ENCODE measurements around the gene SLCO1B1.
"Not testable (repeated sequence)": the region's sequence is repeated elsewhere in the genome, so short reads cannot be mapped to it uniquely, and the experiment has no call there.

Gene SLCO1B1, protein sequence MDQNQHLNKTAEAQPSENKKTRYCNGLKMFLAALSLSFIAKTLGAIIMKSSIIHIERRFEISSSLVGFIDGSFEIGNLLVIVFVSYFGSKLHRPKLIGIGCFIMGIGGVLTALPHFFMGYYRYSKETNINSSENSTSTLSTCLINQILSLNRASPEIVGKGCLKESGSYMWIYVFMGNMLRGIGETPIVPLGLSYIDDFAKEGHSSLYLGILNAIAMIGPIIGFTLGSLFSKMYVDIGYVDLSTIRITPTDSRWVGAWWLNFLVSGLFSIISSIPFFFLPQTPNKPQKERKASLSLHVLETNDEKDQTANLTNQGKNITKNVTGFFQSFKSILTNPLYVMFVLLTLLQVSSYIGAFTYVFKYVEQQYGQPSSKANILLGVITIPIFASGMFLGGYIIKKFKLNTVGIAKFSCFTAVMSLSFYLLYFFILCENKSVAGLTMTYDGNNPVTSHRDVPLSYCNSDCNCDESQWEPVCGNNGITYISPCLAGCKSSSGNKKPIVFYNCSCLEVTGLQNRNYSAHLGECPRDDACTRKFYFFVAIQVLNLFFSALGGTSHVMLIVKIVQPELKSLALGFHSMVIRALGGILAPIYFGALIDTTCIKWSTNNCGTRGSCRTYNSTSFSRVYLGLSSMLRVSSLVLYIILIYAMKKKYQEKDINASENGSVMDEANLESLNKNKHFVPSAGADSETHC
- long read RNA-seq, donor 1, result 0 reads
- long read RNA-seq, donor 2, result 0 reads
- long read RNA-seq, donor 3, result 0 reads
- long read RNA-seq, donor 4, result 0 reads
- long read RNA-seq, donor 5, result 0 reads
- long read RNA-seq, donor 6, result 0 reads
- long read RNA-seq, donor 7, result 0 reads
- long read RNA-seq, donor 8, result 0 reads

DNA sequence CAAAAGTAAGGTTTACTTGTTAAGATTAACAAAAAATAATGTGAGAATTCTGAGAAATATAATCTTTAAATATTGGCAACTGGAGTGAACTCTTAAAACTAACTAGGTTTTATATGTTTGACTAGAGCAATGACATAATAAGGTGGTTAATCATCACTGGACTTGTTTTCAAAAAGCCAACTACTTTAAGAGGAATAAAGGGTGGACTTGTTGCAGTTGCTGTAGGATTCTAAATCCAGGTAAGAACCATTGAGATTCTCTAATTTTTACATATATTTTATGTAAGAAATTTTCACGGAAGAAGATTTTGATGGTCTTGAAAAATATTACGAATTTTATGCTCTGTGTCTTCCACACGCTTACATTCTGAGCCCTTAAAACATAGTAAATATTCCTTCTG, at the start of gene SLCO1B1:
Gene SLCO1B1 (plus strand): TSS at position 197 of the 400 bp plus-strand sequence. CDS start 10,381 bp downstream, outside the sequence.
- DNase-seq, result no peak

DNA sequence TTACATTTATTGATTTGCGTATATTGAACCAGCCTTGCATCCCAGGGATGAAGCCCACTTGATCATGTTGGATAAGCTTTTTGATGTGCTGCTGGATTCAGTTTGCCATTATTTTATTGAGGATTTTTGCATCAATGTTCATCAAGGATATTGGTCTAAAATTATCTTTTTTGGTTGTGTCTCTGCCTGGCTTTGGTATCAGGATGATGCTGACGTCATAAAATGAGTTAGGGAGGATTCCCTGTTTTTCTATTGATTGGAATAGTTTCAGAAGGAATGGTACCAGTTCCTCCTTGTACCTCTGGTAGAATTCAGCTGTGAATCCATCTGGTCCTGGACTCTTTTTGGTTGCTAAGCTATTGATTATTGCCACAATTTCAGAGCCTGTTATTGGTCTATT, 46.2 kb upstream of the SLCO1B1 start:
- DNase-seq, result not testable (repeated sequence)

DNA sequence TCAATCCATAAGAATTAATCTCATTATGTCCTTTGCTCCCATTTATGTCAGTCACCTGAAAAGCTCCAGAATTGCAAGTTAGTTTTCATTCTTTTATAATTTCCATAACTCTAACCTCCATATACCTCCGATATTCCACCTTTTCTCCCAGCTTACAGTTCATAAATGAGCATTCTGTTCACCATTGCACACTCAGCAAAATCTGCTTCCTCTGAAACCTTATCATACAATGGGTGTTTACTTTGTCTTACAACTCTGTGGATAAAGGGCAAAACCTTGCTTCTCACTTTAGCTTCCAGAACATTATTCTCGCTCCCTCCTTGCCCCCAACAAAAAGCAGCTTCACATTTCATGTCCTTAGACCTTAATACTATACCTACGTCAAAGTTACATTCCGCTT, 19.3 kb upstream of the SLCO1B1 start:
- DNase-seq, result no peak

DNA sequence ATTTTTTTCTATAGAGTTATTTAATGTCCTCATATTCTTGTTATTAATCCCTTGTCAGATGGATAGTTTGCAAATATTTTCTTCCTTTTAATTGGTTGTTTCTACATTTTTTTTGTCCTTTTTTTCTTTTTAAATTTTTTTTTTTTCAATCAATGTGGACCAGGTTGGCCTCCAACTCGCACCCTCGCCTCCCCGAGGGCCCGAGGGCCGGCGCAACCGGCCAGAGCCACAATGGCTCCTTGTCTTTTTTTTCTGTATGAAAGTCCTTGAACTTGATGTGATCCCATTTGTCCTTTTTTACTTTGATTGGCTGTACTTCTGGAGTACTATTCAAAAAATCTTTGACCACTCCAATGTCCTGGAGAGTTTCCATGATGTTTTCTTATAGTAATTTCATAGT, 17.7 kb upstream of the SLCO1B1 start:
- no peak for DNase-seq

DNA sequence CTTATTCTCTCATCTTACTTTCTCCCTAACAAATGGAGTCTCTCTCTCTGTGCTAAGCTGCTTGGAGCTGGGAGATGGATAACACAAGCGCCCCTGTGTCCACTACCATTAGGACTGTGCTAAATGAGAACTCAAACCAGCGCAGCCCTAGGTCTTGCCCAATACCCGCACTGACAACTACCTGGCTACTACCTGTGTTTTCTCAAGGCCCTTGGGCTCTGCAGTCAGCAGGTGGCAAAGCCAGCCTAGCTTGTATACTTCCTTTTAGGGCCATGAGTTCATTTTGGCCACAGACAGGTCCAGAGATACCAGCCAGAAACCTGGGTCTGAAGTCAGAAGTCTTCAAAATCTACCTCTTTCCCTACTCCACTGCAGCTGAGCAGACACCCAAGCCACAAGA, 13.0 kb upstream of the SLCO1B1 start:
- DNase-seq, result no peak

DNA sequence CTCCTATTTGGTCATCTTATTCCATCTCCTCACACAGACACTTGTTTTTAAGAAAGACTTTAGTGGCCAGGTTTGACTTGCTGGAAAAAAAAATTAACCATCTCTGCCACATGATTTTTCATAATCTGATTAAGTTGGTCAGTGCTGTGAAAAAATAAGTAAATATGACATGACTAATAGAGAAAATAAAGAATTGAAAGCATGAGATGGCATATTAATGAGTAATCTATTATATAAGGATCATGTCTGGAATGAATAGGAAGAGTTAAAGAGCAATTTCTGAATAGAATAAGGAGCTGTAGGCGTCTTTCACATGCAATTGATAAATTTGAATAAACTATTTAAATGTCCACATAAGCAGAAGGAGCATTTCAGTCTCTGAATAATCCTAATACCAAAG, 12.2 kb upstream of the SLCO1B1 start:
- DNase-seq, result no peak

DNA sequence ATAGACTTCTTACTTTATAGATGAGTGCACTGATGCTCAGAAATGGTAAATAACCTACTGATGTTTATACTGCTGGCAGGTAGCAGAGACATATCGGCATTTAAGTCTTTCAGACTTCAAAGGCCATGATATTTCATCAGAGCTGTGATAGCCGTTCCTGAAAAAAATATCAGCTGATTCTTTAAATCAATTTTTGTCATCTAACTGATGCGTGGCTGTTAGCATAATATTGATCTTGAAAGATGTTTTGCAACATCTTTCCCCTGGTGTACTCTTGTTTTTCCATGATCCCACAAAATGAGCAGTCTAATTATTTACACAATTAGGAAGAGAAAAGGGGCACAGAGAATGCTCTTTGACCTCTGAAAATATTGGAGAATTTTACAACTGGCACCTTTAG, 1.6 kb upstream of the SLCO1B1 start:
- DNase-seq, result no peak

DNA sequence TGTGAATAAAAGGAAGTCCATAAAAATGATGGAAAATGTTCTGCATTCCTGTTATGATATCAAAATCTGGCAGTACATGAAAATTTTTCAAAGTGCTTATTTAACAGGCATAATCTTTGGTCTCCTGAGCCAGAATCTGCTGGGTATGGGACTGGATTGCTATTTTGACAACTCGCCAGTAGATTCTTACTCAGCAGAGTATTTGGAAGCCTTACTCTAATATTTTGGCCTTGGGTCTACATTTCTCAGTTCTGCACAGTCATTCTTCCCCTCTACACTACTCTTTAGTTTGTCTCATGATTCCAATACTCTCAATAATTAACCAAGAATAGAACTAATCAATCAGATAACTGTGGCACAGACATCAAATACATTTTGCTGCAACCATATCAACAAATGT, 1.1 kb upstream of the SLCO1B1 start:
- DNase-seq, result no peak

DNA sequence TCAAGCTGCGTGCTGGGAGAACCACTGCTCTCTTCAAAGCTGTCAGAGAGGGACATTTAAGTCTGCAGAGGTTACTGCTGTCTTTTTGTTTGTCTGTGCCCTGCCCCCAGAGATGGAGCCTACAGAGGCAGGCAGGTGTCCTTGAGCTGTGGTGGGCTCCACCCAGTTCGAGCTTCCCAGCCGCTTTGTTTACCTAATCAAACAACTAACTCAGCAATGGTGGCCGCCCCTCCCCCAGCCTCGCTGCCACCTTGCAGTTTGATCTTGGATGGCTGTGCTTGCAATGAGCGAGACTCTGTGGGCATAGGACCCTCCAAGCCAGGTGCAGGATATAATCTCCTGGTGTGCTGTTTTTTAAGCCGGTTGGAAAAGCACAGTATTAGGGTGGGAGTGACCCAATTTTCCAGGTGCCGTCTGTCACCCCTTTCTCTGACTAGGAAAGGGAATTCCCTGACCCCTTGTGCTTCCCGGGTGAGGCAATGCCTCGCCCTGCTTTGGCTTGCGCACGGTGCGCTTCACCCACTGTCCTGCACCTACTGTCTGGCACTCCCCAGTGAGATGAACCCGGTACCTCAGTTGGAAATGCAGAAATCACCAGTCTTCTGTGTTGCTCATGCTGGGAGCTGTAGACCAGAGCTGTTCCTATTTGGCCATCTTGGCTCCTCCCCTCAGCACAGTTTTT, 6.5 kb downstream of the SLCO1B1 start:
- DNase-seq, result not testable (repeated sequence)

DNA sequence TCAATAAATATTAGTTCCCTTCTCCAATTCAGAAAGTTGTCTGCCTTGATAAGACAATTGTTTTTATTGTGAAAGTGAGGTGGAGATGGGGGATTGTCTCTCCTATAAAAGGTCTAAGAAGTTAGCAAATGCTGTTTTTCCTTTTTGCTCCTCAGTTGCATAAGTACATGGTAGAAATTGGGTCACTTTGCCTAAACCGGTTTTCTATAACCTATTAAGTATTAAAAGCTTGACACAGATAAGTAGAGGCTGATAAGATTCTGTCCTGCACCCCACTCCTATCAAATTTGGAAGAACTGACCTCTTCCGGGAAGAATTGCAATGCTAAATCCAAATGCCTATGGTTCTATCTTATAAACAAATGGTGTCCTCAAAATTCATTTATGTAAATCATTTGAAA, 7.0 kb downstream of the SLCO1B1 start:
- no peak for DNase-seq

DNA sequence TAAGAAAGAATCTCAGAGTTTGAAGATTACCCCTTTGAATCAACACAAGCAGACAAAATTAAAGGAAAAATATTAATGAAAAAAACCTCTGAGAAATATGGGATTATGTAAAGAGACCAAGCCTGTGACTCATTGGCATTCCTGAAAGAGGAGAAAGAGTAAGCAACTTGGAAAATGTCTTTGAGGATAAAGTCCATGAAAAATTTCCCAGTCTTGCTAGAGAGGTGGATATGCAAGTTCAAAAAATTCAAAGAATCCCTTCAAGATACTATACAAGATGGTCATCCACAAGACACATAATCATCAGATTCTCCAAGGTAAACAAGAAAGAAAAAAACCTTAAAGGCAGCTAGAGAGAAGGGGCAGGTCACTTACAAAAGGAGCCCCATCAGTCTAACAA, 13.3 kb downstream of the SLCO1B1 start:
- no peak for DNase-seq

DNA sequence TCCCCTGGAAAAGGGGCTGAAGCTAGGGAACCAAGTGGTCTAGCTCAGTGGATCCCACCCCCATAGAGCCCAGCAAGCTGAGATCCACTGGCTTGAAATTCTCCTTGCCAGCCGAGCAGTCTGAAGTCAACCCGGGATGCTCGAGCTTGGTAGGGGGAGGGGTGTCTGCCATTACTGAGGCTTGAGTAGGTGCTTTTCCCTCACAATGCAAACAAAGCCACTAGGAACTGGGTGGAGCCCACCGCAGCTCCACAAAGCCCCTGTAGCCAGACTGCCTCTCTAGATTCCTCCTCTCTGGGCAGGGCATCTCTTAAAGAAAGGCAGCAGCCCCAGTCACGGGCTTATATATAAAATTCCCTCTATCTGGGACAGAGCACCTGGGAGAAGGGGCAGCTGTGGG, 18.9 kb downstream of the SLCO1B1 start:
- DNase-seq, result not testable (repeated sequence)

DNA sequence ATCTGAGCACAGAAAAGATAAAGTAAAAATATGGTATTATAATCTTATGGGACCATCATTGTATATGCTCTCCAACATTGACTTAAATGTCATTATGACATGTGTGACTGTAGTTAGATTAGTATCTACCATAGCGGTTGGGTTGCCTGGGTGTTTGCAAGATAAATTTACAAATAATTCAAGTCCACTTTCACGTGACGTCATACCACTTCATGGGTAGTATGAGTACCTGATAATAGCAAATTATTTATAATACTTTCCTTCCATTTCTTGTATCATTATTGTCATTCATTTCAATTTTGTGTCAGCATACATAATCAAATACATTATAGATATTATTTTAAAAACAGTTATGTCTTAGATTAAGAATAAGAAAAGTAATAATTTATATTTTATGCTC, 20.2 kb downstream of the SLCO1B1 start:
- no peak for DNase-seq

DNA sequence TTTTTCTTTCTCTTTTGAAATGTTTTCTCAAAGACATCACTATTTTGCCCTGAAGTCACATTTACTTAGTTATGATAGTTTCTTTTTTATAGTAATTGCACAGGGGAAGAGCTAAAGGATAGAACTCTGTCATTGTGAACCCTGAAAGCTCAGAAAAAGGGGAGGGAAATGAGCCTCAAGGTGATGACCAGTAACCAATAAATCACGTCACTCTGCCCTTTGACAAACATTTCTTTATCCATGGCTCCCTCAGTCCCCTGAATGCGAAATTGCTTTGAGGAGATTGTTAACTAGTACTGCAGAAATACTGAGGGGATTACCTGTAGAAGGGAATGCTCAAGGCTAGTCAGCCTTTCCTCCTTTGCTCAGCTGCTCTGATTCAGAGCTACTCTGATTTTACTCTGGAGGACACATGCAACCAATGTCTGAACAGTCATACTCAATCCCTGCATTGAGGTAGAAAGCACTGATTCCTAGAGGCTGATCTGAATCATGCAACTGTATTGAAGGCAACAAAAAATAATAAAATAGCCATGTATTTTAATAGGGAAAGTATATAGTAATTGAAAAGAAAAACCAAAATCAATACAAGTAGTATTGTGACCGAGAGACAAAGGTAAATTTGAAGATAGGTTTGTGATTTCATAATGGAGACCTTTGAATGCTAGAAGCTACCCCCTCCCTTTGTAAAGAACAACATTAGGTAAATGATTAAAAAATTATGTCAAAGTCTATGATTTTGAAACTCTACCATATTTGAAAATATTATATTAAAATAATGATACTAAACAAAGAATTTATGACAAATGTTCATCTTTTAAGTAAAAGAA, 24.7 kb downstream of the SLCO1B1 start:
- DNase-seq, result no peak

DNA sequence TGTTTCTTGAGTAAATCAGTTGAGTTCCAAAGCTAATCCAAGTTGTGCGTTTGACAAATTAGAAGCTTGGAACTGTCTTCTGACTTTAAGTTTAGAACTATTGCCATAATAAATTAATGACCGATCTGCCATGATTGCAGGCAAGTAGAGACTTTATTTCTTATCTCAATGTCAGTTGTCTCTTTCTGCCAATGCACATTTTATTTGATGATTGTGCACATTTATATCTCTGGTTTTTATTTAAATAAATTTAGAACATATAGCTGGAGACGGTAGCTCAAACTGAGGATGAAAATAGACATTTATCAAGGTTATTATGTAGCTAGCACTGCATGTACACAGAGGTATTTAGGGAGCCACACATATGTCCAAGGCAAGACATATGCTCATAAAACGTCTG, 34.1 kb downstream of the SLCO1B1 start:
- DNase-seq, result no peak

DNA sequence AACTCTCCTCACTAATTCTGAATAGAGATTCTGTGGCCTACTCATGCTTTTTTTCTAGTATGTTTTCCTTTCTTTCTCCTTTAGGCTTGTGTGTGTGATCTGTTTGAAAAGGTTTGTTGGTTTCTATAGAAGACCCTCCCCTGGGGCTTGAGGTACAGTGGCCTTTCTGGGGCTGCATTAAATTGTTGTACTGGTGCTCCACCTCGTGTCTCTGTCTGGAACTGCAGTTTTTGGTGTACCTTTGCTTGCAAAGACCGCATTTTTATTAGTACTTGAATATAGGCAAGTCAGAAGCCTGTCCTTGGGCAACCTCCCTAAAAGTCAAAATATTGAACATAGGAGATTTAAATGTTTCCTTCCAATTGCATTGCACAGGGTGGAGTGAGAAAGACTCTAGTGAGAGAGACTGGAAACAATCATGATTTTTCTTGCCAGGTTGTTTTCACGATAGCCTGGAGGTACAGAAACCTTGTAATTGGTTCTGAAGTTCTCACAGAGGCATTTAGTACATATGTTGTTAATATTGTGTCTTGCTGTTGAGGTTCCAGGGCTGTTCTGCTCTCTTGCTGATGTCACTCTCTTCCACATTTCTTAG, 39.0 kb downstream of the SLCO1B1 start:
- peak; percentile 6 for DNase-seq

DNA sequence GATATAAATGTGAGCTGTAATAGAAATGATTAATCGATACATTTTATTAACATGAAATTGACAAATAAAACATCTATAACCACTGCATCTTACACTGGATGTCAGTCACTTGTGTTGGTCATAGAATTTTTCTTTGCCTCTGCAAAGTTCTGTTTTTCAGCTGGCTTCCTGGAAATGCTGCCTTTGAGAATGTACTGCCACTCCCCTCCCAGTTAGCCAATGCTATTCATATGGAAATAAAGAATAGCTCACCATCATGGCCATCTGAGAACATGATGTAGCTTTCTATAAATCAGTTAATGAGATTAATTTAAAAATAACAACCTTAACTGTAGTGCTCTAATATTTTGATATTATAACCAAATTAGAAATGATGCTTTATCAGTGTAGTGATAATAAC, 41.1 kb downstream of the SLCO1B1 start:
- no peak for DNase-seq

DNA sequence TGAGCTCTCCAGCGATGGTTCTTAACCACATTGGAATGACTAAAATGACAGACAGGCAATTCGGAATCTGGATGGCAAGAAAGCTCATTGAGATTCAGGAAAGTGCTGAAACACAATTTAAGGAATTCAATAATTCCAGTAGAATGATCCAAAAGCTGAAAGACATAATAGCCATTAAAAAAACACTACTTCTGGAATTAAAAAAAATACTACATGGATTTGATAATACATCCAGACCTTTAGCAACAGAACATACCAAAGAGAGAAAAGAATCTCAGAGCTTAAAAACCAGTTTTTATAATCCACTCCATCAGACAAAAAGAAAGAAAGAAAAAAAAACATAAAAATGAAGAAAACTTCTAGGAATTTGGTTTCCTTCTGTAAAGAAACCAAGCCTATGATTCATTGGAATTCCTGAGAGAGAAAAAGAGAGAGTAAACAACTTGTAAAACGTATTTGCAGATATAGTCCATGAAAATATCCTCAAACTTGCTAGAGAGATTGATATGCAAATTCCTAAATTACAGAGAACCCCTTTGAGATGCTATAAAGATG, 52.8 kb downstream of the SLCO1B1 start:
- DNase-seq, result no peak

DNA sequence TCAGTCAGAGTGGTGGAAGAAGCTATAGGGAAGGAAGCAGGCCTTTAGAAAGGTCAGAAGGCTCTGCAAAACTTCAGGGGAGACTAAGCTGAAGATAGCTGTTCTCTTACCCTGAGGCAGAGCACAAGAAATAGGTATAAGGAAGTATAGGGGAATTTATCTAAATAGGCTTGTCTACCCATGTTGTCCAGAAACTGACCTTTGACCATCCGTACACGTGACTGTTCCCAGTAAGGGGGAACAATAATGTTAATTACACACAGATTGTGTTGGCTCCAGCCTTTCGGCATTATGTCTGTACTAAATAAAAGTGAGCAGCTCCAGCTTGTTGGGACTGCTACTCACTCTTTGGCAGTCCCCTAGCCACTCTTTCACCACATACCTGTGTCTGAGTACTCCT, 59.0 kb downstream of the SLCO1B1 start:
- DNase-seq, result no peak

DNA sequence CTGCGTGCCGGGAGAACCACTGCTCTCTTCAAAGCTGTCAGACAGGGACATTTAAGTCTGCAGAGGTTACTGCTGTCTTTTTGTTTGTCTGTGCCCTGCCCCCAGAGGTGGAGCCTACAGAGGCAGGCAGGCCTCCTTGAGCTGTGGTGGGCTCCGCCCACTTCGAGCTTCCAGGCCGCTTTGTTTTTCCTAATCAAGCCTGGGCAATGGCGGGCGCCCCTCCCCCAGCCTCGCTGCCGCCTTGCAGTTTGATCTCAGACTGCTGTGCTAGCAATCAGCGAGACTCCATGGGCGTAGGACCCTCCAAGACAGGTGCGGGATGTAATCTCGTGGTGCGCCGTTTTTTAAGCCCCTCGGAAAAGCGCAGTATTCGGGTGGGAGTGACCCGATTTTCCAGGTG, 83.4 kb downstream of the SLCO1B1 start:
- DNase-seq, result not testable (repeated sequence)

DNA sequence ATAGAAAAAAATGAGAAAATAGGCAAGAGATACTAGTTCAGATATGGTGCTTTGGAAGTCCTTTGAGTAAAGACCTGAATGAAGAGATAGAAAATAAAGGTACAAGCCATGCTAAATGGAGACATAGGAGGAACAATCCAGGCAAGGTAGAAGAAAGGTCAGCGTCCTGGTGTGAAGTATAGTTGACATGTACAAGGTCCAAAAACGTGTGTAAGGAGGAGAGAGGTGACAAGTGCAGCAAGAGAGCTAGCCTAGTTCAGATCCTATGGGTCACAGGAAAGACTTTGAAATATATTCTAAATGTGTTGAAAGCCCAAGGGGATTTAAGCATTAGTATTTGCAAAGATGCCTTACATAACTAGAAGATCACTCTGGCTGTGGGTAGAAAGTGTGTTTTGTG, 88.2 kb downstream of the SLCO1B1 start:
- no peak for DNase-seq
